SK-N-SH (cell line): ENCODE results near the gene VPS25. TPM values are rescaled to one million over a fixed set of nuclear protein-coding genes. Genes with fewer than 3 reads are reported as not detected.

Experiments
- CTCF ChIA-PET: fragments of 300-600, 350-600 bp; formaldehyde crosslinking; extraction: SDS; loops from one replicate; lab custom pipeline; 2021; lab: Yijun Ruan, JAX
- POLR2A ChIA-PET: fragments of 350-600 bp; sonication (Branson Sonifier 250); formaldehyde crosslinking; extraction: SDS; loops from one replicate; lab custom pipeline; 2020; ENCODE audit warnings: antibody characterized with exemption, inconsistent platforms; lab: Yijun Ruan, JAX
- DNase-seq: peaks from one replicate; pipeline ENCODE4 v3.0.0; 2012
- H2AFZ ChIP-seq: fragments of 200-600 bp; sonication (generic); 2 replicates; pipeline ENCODE4 v1.8.1; 2016; ENCODE audit warnings: antibody characterized with exemption, mild to moderate bottlenecking, low read depth
- H3F3A ChIP-seq: fragments of 200-600 bp; sonication (generic); replicated peaks from 2 replicates; pipeline ENCODE3; 2016; ENCODE audit warnings: antibody characterized with exemption, mild to moderate bottlenecking; ENCODE audit not compliant: insufficient read depth
- H3K27ac ChIP-seq, 2 experiments: fragments of 200-500 bp in 1 of 2; fragments of 200-600 bp in 1 of 2; sonication (Bioruptor generic) in 1 of 2; sonication (generic), shearing (Covaris generic) in 1 of 2; 2 replicates each; pipeline versions ENCODE4 v1.5.1 to v1.6.1; 2014 to 2016; ENCODE audit warnings: low read depth in 2 of 2, inconsistent platforms in 1 of 2, low read length in 1 of 2, mild to moderate bottlenecking in 1 of 2, mixed read lengths in 1 of 2
- H3K27me3 ChIP-seq: fragments of 200-600 bp; sonication (generic), shearing (Covaris generic); 2 replicates; pipeline ENCODE4 v1.6.1; 2016; ENCODE audit warnings: mixed run types; ENCODE audit not compliant: insufficient read depth
- H3K36me3 ChIP-seq, 2 experiments: fragments of 200-500 bp in 1 of 2; fragments of 200-600 bp in 1 of 2; sonication (Bioruptor generic) in 1 of 2; sonication (generic) in 1 of 2; replicated peaks in 1 of 2; 2 replicates each; pipeline versions ENCODE3 to v1.5.1; 2014 to 2016; ENCODE audit warnings: low read length in 1 of 2, mild to moderate bottlenecking in 1 of 2; ENCODE audit not compliant: insufficient read depth in 2 of 2, control insufficient read depth in 1 of 2
- H3K4me1 ChIP-seq, 2 experiments: fragments of 200-500 bp in 1 of 2; fragments of 200-600 bp in 1 of 2; sonication (Bioruptor generic) in 1 of 2; sonication (generic), shearing (Covaris generic) in 1 of 2; 2 replicates each; pipeline versions ENCODE4 v1.5.1 to v1.6.1; 2014 to 2016; ENCODE audit warnings: low read depth in 1 of 2, low read length in 1 of 2, mixed run types in 1 of 2; ENCODE audit not compliant: insufficient read depth in 2 of 2, control insufficient read depth in 1 of 2
- H3K4me2 ChIP-seq: fragments of 200-600 bp; sonication (generic), shearing (Covaris generic); 2 replicates; pipeline ENCODE4 v1.6.1; 2017; ENCODE audit warnings: mixed run types
- H3K4me3 ChIP-seq, 2 experiments: fragments of 200-500 bp in 1 of 2; fragments of 200-600 bp in 1 of 2; sonication (Bioruptor generic) in 1 of 2; sonication (generic), shearing (Covaris generic) in 1 of 2; 2 replicates each; pipeline versions ENCODE4 v1.5.1 to v1.8.1; 2014 to 2016; ENCODE audit warnings: low read depth in 2 of 2, inconsistent platforms in 1 of 2, low read length in 1 of 2, mild to moderate bottlenecking in 1 of 2, mixed read lengths in 1 of 2, moderate library complexity in 1 of 2
- H3K79me2 ChIP-seq: fragments of 200-600 bp; sonication (generic); 2 replicates; pipeline ENCODE4 v1.8.1; 2017; ENCODE audit warnings: mild to moderate bottlenecking; ENCODE audit not compliant: insufficient read depth
- H3K9ac ChIP-seq: fragments of 200-600 bp; sonication (generic); 2 replicates; pipeline ENCODE4 v1.6.1; 2017; ENCODE audit warnings: mixed run types
- H3K9me2 ChIP-seq: fragments of 200-600 bp; sonication (generic); 2 replicates; pipeline ENCODE4 v1.6.1; 2017; ENCODE audit warnings: mixed run types
- H3K9me3 ChIP-seq: fragments of 200-600 bp; sonication (generic); 2 replicates; pipeline ENCODE4 v1.6.1; 2017; ENCODE audit warnings: mixed run types, mild to moderate bottlenecking, moderate library complexity
- H4K20me1 ChIP-seq: fragments of 200-600 bp; sonication (generic); 2 replicates; pipeline ENCODE4 v1.6.1; 2017; ENCODE audit warnings: mild to moderate bottlenecking, mixed run types; ENCODE audit not compliant: insufficient read depth
- ELF1 ChIP-seq: IDR thresholded peaks from 2 replicates; pipeline ENCODE4 v1.4.0; 2012
- FOXM1 ChIP-seq: IDR thresholded peaks from 2 replicates; pipeline ENCODE4 v1.4.0; 2012; ENCODE audit warnings: low read depth, mild to moderate bottlenecking
- MEF2A ChIP-seq: IDR thresholded peaks from 2 replicates; pipeline ENCODE4 v1.4.0; 2012; ENCODE audit warnings: low read depth, borderline replicate concordance
- PBX3 ChIP-seq: IDR thresholded peaks from 2 replicates; pipeline ENCODE4; 2012
- POLR2AphosphoS5 ChIP-seq: IDR thresholded peaks from 2 replicates; pipeline ENCODE4 v1.6.1; 2012; ENCODE audit warnings: low read depth, low read length
- RFX5 ChIP-seq: IDR thresholded peaks from 2 replicates; pipeline ENCODE4 v1.6.1; 2012; ENCODE audit warnings: mild to moderate bottlenecking, improper control_type of control experiment, low read length
- SIN3A ChIP-seq: IDR thresholded peaks from 2 replicates; pipeline ENCODE4 v1.6.1; 2012; ENCODE audit warnings: low read depth, mild to moderate bottlenecking, low read length, moderate library complexity, borderline replicate concordance
- SMC3 ChIP-seq: IDR thresholded peaks from 2 replicates; pipeline ENCODE4 v1.6.1; 2012; ENCODE audit warnings: low read depth, low read length, improper control_type of control experiment
- TEAD4 ChIP-seq: IDR thresholded peaks from 2 replicates; pipeline ENCODE4 v1.4.0; 2012; ENCODE audit warnings: mild to moderate bottlenecking, borderline replicate concordance; ENCODE audit not compliant: insufficient read depth
- WGBS: methylation state at CpG from one replicate; pipeline ENCODE4 v1.1.6; 2017; ENCODE audit warnings: low lambda C conversion rate; 5-methylcytosine and 5-hydroxymethylcytosine counted together
- polyA plus RNA-seq, 3 experiments: library from polyadenylated mRNA; depleted of rRNA; stranded (reverse); fragments of >200 nt; gene quantifications; 2 replicates each; pipeline ENCODE4 v1.2.3, GENCODE V29; 2012

VPS25 gene
- polyA plus RNA-seq, 1 of the 3 experiments (the other 2 are of a cell fraction): 127 TPM

- H3K4me2 ChIP-seq: peak overlapping the region; percentile 87
- H3K27ac ChIP-seq: 0 out of 4 replicates have a peak overlapping the region, but pooled peaks of 1 of the 2 experiments have one; percentile 36
- peak overlapping the region; percentile 93 to 94 for H3K4me3 ChIP-seq
- DNase-seq: no peak
- H3K4me1 ChIP-seq: peaks cover 7 to 15% of the 10 kb centered on the region in 2 experiments; a peak in 1 of 4 replicates
- no peaks in the 10 kb centered on the region for H3K27me3 ChIP-seq
- no peaks in the 10 kb centered on the region for H3K36me3 ChIP-seq
- no peaks in the 10 kb centered on the region for H3K9me2 ChIP-seq
- no peaks in the 10 kb centered on the region for H4K20me1 ChIP-seq
- TF ChIP-seq POLR2AphosphoS5 (0 out of 2 replicates have a peak, but pooled peaks have one; percentile 10), MEF2A (no peak)
- H3F3A ChIP-seq: peaks cover 8% of the 10 kb centered on the region
- ChIA-PET CTCF (interaction anchor here (0.6 to 2.2 kb wide), 6 partner anchors 12 to 221 kb away, joined by 3 to 7 read pairs (median 4); partner anchors contain the start of genes PSMC3IP and RAMP2), POLR2A (interaction anchor here (1.1 kb wide), 1 partner anchor 27 kb away, joined by 4 read pairs; the partner anchor contains the start of gene BECN1)
- no peak overlapping the region for H2AFZ ChIP-seq
- H3K9me3 ChIP-seq: no peaks in the 10 kb centered on the region
- WGBS: 88% methylated on average over 10 of the region's 10 CpGs
- H3K9ac ChIP-seq: peak overlapping the region; percentile 84; the same call in 1 of the 2 replicates
- H3K79me2 ChIP-seq: peaks cover 18% of the 10 kb centered on the region; the same call in 1 of the 2 replicates
Observed at GRCh38 chr17:42797067-42798007, 24.1 kb downstream of the VPS25 start.

GRCh38 chr17:42798011-42798382, 24.7 kb downstream of the VPS25 start:
- POLR2A ChIA-PET: interaction anchor here (1.1 to 1.3 kb wide), 2 partner anchors 17 to 26 kb away, joined by 4 read pairs; partner anchors contain the start of genes BECN1 and WNK4
- H3K9me2 ChIP-seq: no peaks in the 10 kb centered on the region
- H3K27ac ChIP-seq: peak overlapping the region in 1 of 2 experiments; percentile 36; a peak in 3 of 4 replicates

More at GRCh38 chr17:42798011-42798382, 24.7 kb downstream of the VPS25 start:
- Histone ChIP-seq H3K4me2 (peak overlapping the region; percentile 87), H4K20me1 (no peaks in the 10 kb centered on the region), H3K27me3 (no peaks in the 10 kb centered on the region), H2AFZ (peak overlapping the region; percentile 81; the same call in 1 of the 2 replicates), H3K4me3 (peak overlapping the region; percentile 93 to 94), H3K4me1 (peaks cover 7 to 15% of the 10 kb centered on the region in 2 experiments; a peak in 1 of 4 replicates), H3K79me2 (peaks cover 18% of the 10 kb centered on the region; the same call in 1 of the 2 replicates), H3K9me3 (no peaks in the 10 kb centered on the region), H3K36me3 (no peaks in the 10 kb centered on the region), H3F3A (peaks cover 2% of the 10 kb centered on the region), H3K9ac (peak overlapping the region; percentile 84)
- CTCF ChIA-PET: interaction anchor here (0.6 to 2.2 kb wide), 6 partner anchors 12 to 220 kb away, joined by 3 to 7 read pairs (median 4); partner anchors contain the start of genes BECN1 and PSMC3IP
- WGBS: 21% methylated on average over 10 of the region's 10 CpGs
- DNase-seq: no peak
- no peak for TF ChIP-seq TEAD4
- TF ChIP-seq FOXM1: no peak
- TF ChIP-seq MEF2A: no peak
- no peak for TF ChIP-seq ELF1
- TF ChIP-seq SIN3A: no peak
- no peak for TF ChIP-seq PBX3
- no peak for TF ChIP-seq RFX5
- TF ChIP-seq SMC3: no peak
